Measurements from ENCODE around the gene BUB1B. TPM values are rescaled to one million over a fixed set of nuclear protein-coding genes. Genes with fewer than 3 reads are reported as not detected.

BUB1B gene
- total RNA-seq, 4 donors from 2014 or later: 0.13 to 2.4 (median 0.95) TPM

- 81 to 100% methylated on average over 3 to 4 of the region's 10 CpGs for WGBS, 2 donors (ENCODE audit: low coverage in 1 of 2)
These were observed 81.3 kb downstream of the BUB1B start for GRCh38 chr15:40242213-40242599.

GRCh38 chr15:40242601-40243000, 81.7 kb downstream of the BUB1B start:
- H3K27me3 ChIP-seq: peaks cover 5% of the 10 kb centered on the region
- ATAC-seq: no peak
- no peaks in the 10 kb centered on the region for H3K36me3 ChIP-seq
- peaks cover 0 to 12% (median 5%) of the 10 kb centered on the region in 3 donors for H3K4me1 ChIP-seq
- no peaks in the 10 kb centered on the region for H3K9me3 ChIP-seq
- TF ChIP-seq POLR2AphosphoS5 (IDR thresholded peaks at IDR 0.05): no peak
- H3K27ac ChIP-seq: no peak overlapping the region
- WGBS, 2 donors (ENCODE audit: low coverage in 1 of 2): 94% methylated on average over 2 of the region's 5 CpGs; no CpG with 5 or more reads in 1 of the 2 donors
- H3K4me3 ChIP-seq: no peak overlapping the region

More at GRCh38 chr15:40242213-40242599, 81.3 kb downstream of the BUB1B start:
- ATAC-seq: no peak
- Histone ChIP-seq H3K27me3 (peaks cover 5% of the 10 kb centered on the region), H3K36me3 (no peaks in the 10 kb centered on the region), H3K27ac (no peak overlapping the region), H3K4me1 (peaks cover 0 to 12% (median 5%) of the 10 kb centered on the region in 3 donors), H3K4me3 (no peak overlapping the region), H3K9me3 (no peaks in the 10 kb centered on the region)
- TF ChIP-seq EP300 (IDR thresholded peaks at IDR 0.05) (no peak), POLR2A (IDR thresholded peaks at IDR 0.05) (no peak), CTCF (IDR thresholded peaks at IDR 0.05) (no peak), POLR2AphosphoS5 (IDR thresholded peaks at IDR 0.05) (no peak)

GRCh38 chr15:40243126-40243810, 82.4 kb downstream of the BUB1B start:
- no peak for TF ChIP-seq EP300 (IDR thresholded peaks at IDR 0.05)
- no peak for TF ChIP-seq POLR2A (IDR thresholded peaks at IDR 0.05)
- no peak for TF ChIP-seq CTCF (IDR thresholded peaks at IDR 0.05)
- no peak for TF ChIP-seq POLR2AphosphoS5 (IDR thresholded peaks at IDR 0.05)
- no peak for ATAC-seq
- Histone ChIP-seq H3K36me3 (no peaks in the 10 kb centered on the region), H3K9me3 (no peaks in the 10 kb centered on the region), H3K4me1 (peaks cover 0 to 12% (median 5%) of the 10 kb centered on the region in 3 donors), H3K27me3 (peaks cover 5% of the 10 kb centered on the region), H3K27ac (no peak overlapping the region), H3K4me3 (no peak overlapping the region)
- WGBS, 2 donors (ENCODE audit: low coverage in 1 of 2): 81 to 85% methylated on average over 7 to 9 of the region's 9 CpGs

GRCh38 chr15:40244961-40245523, 84.2 kb downstream of the BUB1B start:
- H3K4me3 ChIP-seq: no peak overlapping the region
- no peaks in the 10 kb centered on the region for H3K36me3 ChIP-seq
- H3K27me3 ChIP-seq: peaks cover 1% of the 10 kb centered on the region
- no peak for TF ChIP-seq POLR2A (IDR thresholded peaks at IDR 0.05)
- TF ChIP-seq CTCF (IDR thresholded peaks at IDR 0.05): no peak
- no peak overlapping the region for H3K27ac ChIP-seq
- peaks cover 0 to 5% (median 0%) of the 10 kb centered on the region in 3 donors for H3K4me1 ChIP-seq
- no peak for ATAC-seq
- 67% methylated on average over 1 of the region's 5 CpGs; no CpG with 5 or more reads in 1 of the 2 donors for WGBS, 2 donors (ENCODE audit: low coverage in 1 of 2)
- H3K9me3 ChIP-seq: no peaks in the 10 kb centered on the region

GRCh38 chr15:40245666-40246450, 85.0 kb downstream of the BUB1B start:
- TF ChIP-seq CTCF (IDR thresholded peaks at IDR 0.05): no peak
- no peak for TF ChIP-seq POLR2AphosphoS5 (IDR thresholded peaks at IDR 0.05)
- no peak for TF ChIP-seq EP300 (IDR thresholded peaks at IDR 0.05)
- no peak for TF ChIP-seq POLR2A (IDR thresholded peaks at IDR 0.05)

More at GRCh38 chr15:40245666-40246450, 85.0 kb downstream of the BUB1B start:
- Histone ChIP-seq H3K4me3 (no peak overlapping the region), H3K9me3 (no peaks in the 10 kb centered on the region), H3K27ac (no peak overlapping the region), H3K36me3 (no peaks in the 10 kb centered on the region), H3K4me1 (peaks cover 0 to 5% (median 0%) of the 10 kb centered on the region in 3 donors), H3K27me3 (no peaks in the 10 kb centered on the region)
- 87 to 89% methylated on average over 4 to 6 of the region's 9 CpGs for WGBS, 2 donors (ENCODE audit: low coverage in 1 of 2)
- ATAC-seq: no peak
